ENCODE results near the gene SF3B4. TPM values are rescaled to one million over a fixed set of nuclear protein-coding genes. Genes with fewer than 3 reads are reported as not detected.
A peak's percentile ranks its signal among the peaks of the same experiment; 100 is the strongest.

SF3B4 gene
- total and polyA plus RNA-seq, 2 of the 8 experiments (the other 6 are each of a cell fraction or from before 2014, with no cell fraction given) = 81.1 to 122 TPM

GRCh38 chr1:149936992-149937705, 9.5 kb upstream of the SF3B4 start:
- peaks cover 2% of the 10 kb centered on the region; the same call in 1 of the 2 replicates for H3K23me2 ChIP-seq (ENCODE audit: low read depth, low read length)
- H2AFZ ChIP-seq (ENCODE audit: low read length) = 0 out of 2 replicates have a peak overlapping the region, but pooled peaks have one; percentile 82
- H3K4me2 ChIP-seq (ENCODE audit: insufficient read depth in 1 of 2, low read depth in 2 of 2, low read length in 2 of 2) = peak overlapping the region; percentile 64 to 77
- H3K23ac ChIP-seq (ENCODE audit: insufficient read length) = no peak overlapping the region
- no peak overlapping the region for H3K18ac ChIP-seq (ENCODE audit: extremely low read depth, low read length)
- H3K27me3 ChIP-seq (replicated peaks in 1 of 4; ENCODE audit: control insufficient read depth in 3 of 4, extremely low read depth in 1 of 4, insufficient read depth in 3 of 4, low read length in 3 of 4) = no peaks in the 10 kb centered on the region
- H3K4ac ChIP-seq (replicated peaks; ENCODE audit: insufficient read length, low read depth, low read length) = no peak overlapping the region
- H3K4me3 ChIP-seq (ENCODE audit: extremely low read depth in 1 of 4, insufficient read depth in 2 of 4, low read depth in 3 of 4, low read length in 4 of 4) = peak overlapping the region in 3 of 4 experiments; percentile 17 to 55 (median 24); a peak in 5 of 8 replicates
- no peak overlapping the region for H3K14ac ChIP-seq (ENCODE audit: insufficient read length)
- 18% methylated on average over 8 of the region's 8 CpGs; no CpG with 5 or more reads in 1 of the 2 experiments for WGBS, 2 experiments (ENCODE audit: extremely low coverage in 1 of 2, insufficient coverage in 1 of 2, insufficient read length in 1 of 2, insufficient replicate concordance in 2 of 2, low coverage in 1 of 2, low lambda C conversion rate in 2 of 2, missing lambda C conversion rate in 1 of 2)
- no peak overlapping the region for H3K9ac ChIP-seq (replicated peaks in 1 of 4; ENCODE audit: extremely low read depth in 1 of 4, low read depth in 3 of 4, low read length in 3 of 4)
- ChIA-PET CTCF (ENCODE audit: partially characterized antibody) (interaction anchor here (0.7 to 2.3 kb wide), 4 partner anchors 21 to 250 kb away, joined by 3 to 6 read pairs (median 4); no protein-coding TSS in a partner anchor), POLR2A (ENCODE audit: partially characterized antibody) (interaction anchor here (0.6 to 5.8 kb wide), 13 partner anchors 8 to 227 kb away, joined by 3 to 65 read pairs (median 3); partner anchors contain the start of gene SF3B4)
- H4K91ac ChIP-seq (replicated peaks; ENCODE audit: insufficient read length, low read length) = no peak overlapping the region
- H2BK5ac ChIP-seq (ENCODE audit: low read depth, low read length) = peak overlapping the region; percentile 2; the same call in 1 of the 2 replicates
- FAIRE-seq = no peak
- H3K4me1 ChIP-seq (replicated peaks in 1 of 4; ENCODE audit: control insufficient read depth in 3 of 4, insufficient read depth in 4 of 4, low read length in 3 of 4) = peaks cover 5 to 22% (median 13%) of the 10 kb centered on the region in 4 experiments
- H2BK12ac ChIP-seq (ENCODE audit: low read depth, low read length) = 0 out of 2 replicates have a peak overlapping the region, but pooled peaks have one; percentile 41
- no peaks in the 10 kb centered on the region for H3K36me3 ChIP-seq (ENCODE audit: control insufficient read depth in 2 of 4, insufficient read depth in 4 of 4, low read length in 3 of 4)
- no peak overlapping the region for H4K8ac ChIP-seq (ENCODE audit: extremely low read depth, insufficient read depth, low read length)
- no peak for TF ChIP-seq CBX5 (IDR thresholded peaks at IDR 0.05; ENCODE audit: low read depth, low read length)
- no peak for TF ChIP-seq ATF2 (IDR thresholded peaks at IDR 0.05; ENCODE audit: low read length)
- no peak for TF ChIP-seq HDAC2 (IDR thresholded peaks at IDR 0.05; ENCODE audit: borderline replicate concordance in 1 of 2, low read depth in 2 of 2, low read length in 2 of 2)
- peak; percentile 35; the same call in 1 of the 2 replicates for TF ChIP-seq POLR2AphosphoS5 (IDR thresholded peaks at IDR 0.05; ENCODE audit: low read depth, low read length)
- peak in 1 of 2 experiments; percentile 59; a peak in 1 of 3 replicates for TF ChIP-seq POLR2A (IDR thresholded peaks at IDR 0.05; ENCODE audit: control extremely low read depth in 1 of 2, low read depth in 2 of 2, low read length in 2 of 2)
- H3K9me3 ChIP-seq (ENCODE audit: insufficient read depth in 2 of 2, low read depth in 1 of 2, low read length in 1 of 2) = no peaks in the 10 kb centered on the region
- no peak overlapping the region for H2BK120ac ChIP-seq (replicated peaks; ENCODE audit: low read depth, low read length)
- H3K79me2 ChIP-seq (ENCODE audit: control insufficient read depth in 1 of 2, insufficient read depth in 2 of 2, low read length in 2 of 2) = no peaks in the 10 kb centered on the region
- H3K79me1 ChIP-seq (ENCODE audit: low read depth, low read length) = no peaks in the 10 kb centered on the region
- H4K20me1 ChIP-seq (replicated peaks in 1 of 2; ENCODE audit: control insufficient read depth in 1 of 2, insufficient read depth in 2 of 2, low read length in 2 of 2) = no peaks in the 10 kb centered on the region
- DNase-seq (ENCODE audit: low read depth in 1 of 2, low spot score in 2 of 2) = no peak
- H2BK20ac ChIP-seq (ENCODE audit: low read length) = no peak overlapping the region
- H2BK15ac ChIP-seq (ENCODE audit: low read length) = no peak overlapping the region; the same call in 1 of the 2 replicates
- H3K27ac ChIP-seq (ENCODE audit: low read depth, low read length) = no peak overlapping the region
- H2AK5ac ChIP-seq (ENCODE audit: low read depth, low read length) = no peak overlapping the region
- H4K5ac ChIP-seq (ENCODE audit: insufficient read length, low read depth, low read length) = no peak overlapping the region
- H3K56ac ChIP-seq (replicated peaks; ENCODE audit: insufficient read length, low read depth, low read length) = no peak overlapping the region

Data from H1 (cell line).